Skeletal muscle tissue (tissue), 4 donors: ENCODE measurements around the gene PAX7. TPM values are rescaled to one million over a fixed set of nuclear protein-coding genes. Genes with fewer than 3 reads are reported as not detected.
"Not testable (repeated sequence)": the region's sequence is repeated elsewhere in the genome, so short reads cannot be mapped to it uniquely, and the experiment has no call there.

Experiments
- H3K27ac ChIP-seq: one replicate; pipeline ENCODE4 v1.7.0; 2013; ENCODE audit warnings: mild to moderate bottlenecking, low read depth, low read length, inconsistent platforms
- H3K27me3 ChIP-seq, 3 donors: one replicate each; pipeline ENCODE4 v1.7.0; 2013; ENCODE audit warnings: low read length in 3 of 3; ENCODE audit not compliant: control insufficient read depth in 3 of 3, insufficient read depth in 3 of 3
- H3K36me3 ChIP-seq, 3 donors: one replicate each; pipeline ENCODE4 v1.7.0; 2013; ENCODE audit warnings: low read length in 3 of 3; ENCODE audit not compliant: control insufficient read depth in 3 of 3, insufficient read depth in 3 of 3
- H3K4me1 ChIP-seq, 3 donors: one replicate each; pipeline ENCODE4 v1.7.0; 2013; ENCODE audit warnings: low read length in 3 of 3, mild to moderate bottlenecking in 3 of 3; ENCODE audit not compliant: control insufficient read depth in 3 of 3, insufficient read depth in 3 of 3
- H3K4me3 ChIP-seq, 3 donors: one replicate each; pipeline ENCODE4 v1.7.0; 2013; ENCODE audit warnings: low read length in 3 of 3
- H3K9ac ChIP-seq, 3 donors: one replicate each; pipeline ENCODE4 v1.7.0; 2013; ENCODE audit warnings: low read length in 3 of 3, mild to moderate bottlenecking in 3 of 3, moderate library complexity in 2 of 3, low read depth in 1 of 3
- H3K9me3 ChIP-seq, 3 donors: one replicate each; pipeline ENCODE4 v1.7.0; 2013; ENCODE audit warnings: low read length in 3 of 3; ENCODE audit not compliant: control insufficient read depth in 3 of 3
- total RNA-seq: library from RNA; depleted of rRNA; stranded (reverse); fragments of >200 nt; gene quantifications from one replicate; pipeline ENCODE4 v1.2.3, GENCODE V29; 2014
- donor health status: Osteomylitis.

PAX7 gene
- total RNA-seq, 1 donor from 2014 or later = 13.0 TPM

DNA sequence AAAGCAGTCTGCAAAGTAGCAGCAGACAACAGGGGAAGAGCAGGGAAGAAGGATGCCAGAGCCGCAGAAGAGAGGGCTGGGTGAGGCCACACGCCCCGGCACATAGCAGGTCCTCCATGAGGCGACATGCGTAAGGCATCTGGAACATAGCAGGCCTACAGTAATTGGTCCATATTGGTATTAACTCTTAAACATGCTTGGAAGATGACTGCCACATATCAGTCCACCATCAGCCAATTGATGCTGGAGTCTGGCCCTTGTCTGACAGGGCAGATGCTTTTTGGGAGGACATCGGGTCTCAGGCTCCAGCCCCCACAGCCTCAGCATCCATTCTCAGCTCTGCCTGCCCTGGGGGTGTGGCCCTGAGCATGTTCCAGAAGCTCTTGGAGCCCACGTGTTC is 135.1 kb downstream of the PAX7 start:
- no peaks in the 10 kb centered on the region for H3K36me3 ChIP-seq
- no peak overlapping the region for H3K4me3 ChIP-seq
- H3K4me1 ChIP-seq = no peaks in the 10 kb centered on the region
- no peak overlapping the region for H3K27ac ChIP-seq
- H3K27me3 ChIP-seq = peaks cover 25 to 59% (median 30%) of the 10 kb centered on the region in 3 donors
- no peak overlapping the region for H3K9ac ChIP-seq
- no peaks in the 10 kb centered on the region for H3K9me3 ChIP-seq

- H3K4me1 ChIP-seq = no peaks in the 10 kb centered on the region
- H3K27me3 ChIP-seq = peaks cover 22 to 55% (median 34%) of the 10 kb centered on the region in 3 donors
- no peak overlapping the region for H3K9ac ChIP-seq
- no peak overlapping the region for H3K4me3 ChIP-seq
- no peaks in the 10 kb centered on the region for H3K36me3 ChIP-seq
- H3K27ac ChIP-seq = no peak overlapping the region
- no peaks in the 10 kb centered on the region for H3K9me3 ChIP-seq
These were observed 135.7 kb downstream of the PAX7 start for GRCh38 chr1:18766328-18766727.

DNA sequence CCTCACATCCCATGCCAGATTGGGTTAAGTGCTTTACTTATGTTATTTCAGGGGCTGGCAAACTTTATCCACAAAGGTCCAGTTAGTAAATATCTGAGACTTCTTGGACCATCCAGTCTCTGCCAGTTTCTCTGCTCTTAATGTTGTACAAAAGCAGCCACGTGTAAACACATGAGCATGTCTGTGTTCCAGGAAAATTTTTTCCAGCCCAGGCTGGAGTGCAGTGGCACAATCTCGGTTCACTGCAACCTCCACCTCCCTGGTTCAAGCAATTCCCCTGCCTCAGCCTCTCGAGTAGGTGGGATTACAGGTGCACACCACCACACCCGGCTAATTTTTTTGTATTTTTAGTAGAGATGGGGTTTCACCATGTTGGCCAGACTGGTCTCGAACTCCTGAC is 136.9 kb downstream of the PAX7 start:
- H3K4me3 ChIP-seq, H3K9me3 ChIP-seq, H3K36me3 ChIP-seq, H3K9ac ChIP-seq, H3K4me1 ChIP-seq, H3K27ac ChIP-seq: not testable (repeated sequence)
- peaks cover 13 to 42% (median 28%) of the 10 kb centered on the region in 3 donors for H3K27me3 ChIP-seq

DNA sequence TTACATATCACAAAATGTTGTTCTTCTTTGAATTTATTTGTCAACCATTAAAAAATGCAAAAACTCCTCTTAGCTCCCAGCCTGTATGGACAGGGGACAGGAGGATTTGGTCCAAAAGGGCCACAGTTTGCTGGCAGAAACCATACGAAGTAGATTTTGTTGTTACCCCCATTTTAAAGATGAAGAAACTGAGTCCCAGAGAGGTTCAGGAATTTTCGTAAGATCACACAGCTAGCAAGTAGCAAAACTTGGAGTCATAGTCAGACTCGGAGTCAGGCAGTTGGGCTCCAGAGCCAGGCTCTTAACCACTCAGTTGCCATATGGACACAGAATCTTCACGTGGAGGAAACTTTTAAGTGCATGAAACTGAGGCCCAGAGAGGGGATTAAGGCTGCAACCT is 137.4 kb downstream of the PAX7 start:
- Histone ChIP-seq H3K27ac (no peak overlapping the region), H3K9me3 (no peaks in the 10 kb centered on the region), H3K9ac (no peak overlapping the region), H3K4me1 (no peaks in the 10 kb centered on the region), H3K36me3 (no peaks in the 10 kb centered on the region), H3K4me3 (no peak overlapping the region), H3K27me3 (peaks cover 13 to 43% (median 23%) of the 10 kb centered on the region in 3 donors)

DNA sequence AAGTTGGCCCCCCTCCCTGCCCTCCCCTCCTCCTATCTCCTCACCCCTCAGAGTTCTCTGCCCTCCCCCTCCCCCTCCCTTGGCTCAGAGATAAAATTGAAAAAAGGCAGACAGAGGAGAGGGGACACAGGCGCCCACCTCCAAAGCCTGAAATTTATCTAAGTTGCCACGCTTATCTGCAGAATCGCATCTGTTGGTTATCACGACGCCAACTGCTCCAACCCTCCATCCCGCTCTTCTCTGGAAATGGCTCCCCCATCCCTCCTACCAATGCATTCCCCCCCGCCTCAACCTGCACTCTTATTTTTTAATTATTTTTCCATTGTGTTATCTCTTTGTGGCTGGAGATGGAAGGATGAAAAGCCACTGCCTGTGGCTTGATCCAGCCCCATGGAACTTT is 138.5 kb downstream of the PAX7 start:
- Histone ChIP-seq H3K36me3 (no peaks in the 10 kb centered on the region), H3K27me3 (peaks cover 13 to 41% (median 22%) of the 10 kb centered on the region in 3 donors), H3K4me1 (no peaks in the 10 kb centered on the region), H3K4me3 (no peak overlapping the region), H3K9ac (no peak overlapping the region), H3K9me3 (no peaks in the 10 kb centered on the region), H3K27ac (no peak overlapping the region)

GRCh38 chr1:18770799-18771198 is 140.2 kb downstream of the PAX7 start:
- H3K4me1 ChIP-seq = no peaks in the 10 kb centered on the region
- peaks cover 13 to 43% (median 29%) of the 10 kb centered on the region in 3 donors for H3K27me3 ChIP-seq
- H3K9ac ChIP-seq = no peak overlapping the region
- H3K9me3 ChIP-seq = no peaks in the 10 kb centered on the region
- no peak overlapping the region for H3K4me3 ChIP-seq
- no peak overlapping the region for H3K27ac ChIP-seq
- H3K36me3 ChIP-seq = no peaks in the 10 kb centered on the region

- Histone ChIP-seq H3K4me1 (no peaks in the 10 kb centered on the region), H3K9me3 (no peaks in the 10 kb centered on the region), H3K36me3 (no peaks in the 10 kb centered on the region), H3K27me3 (peaks cover 14 to 40% (median 39%) of the 10 kb centered on the region in 3 donors), H3K4me3 (no peak overlapping the region), H3K27ac (no peak overlapping the region), H3K9ac (no peak overlapping the region)
These were observed 143.1 kb downstream of the PAX7 start for GRCh38 chr1:18773753-18774152.

DNA sequence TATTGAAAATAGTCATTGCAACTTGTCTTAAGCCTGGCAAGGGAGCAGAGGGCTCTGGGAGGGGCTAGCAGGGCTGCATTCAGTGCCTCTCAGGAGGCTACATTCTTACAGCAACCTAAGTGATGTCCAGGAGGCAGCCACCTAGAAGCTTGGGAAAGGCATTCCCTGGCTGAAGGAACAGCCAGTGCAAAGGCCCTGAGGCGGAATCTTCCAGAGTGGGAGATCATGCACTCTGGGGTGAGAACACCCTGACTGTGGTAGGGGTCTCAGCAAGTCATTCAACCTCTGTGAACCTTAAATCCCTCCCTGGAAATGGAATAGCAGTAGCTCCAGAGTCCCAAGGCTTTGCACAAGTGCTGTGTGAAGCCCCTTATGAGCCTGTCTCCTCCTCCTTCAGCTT is 144.7 kb downstream of the PAX7 start:
- Histone ChIP-seq H3K27me3 (peaks cover 15 to 40% (median 38%) of the 10 kb centered on the region in 3 donors), H3K9me3 (no peaks in the 10 kb centered on the region), H3K4me3 (no peak overlapping the region), H3K9ac (no peak overlapping the region), H3K36me3 (no peaks in the 10 kb centered on the region), H3K27ac (no peak overlapping the region), H3K4me1 (no peaks in the 10 kb centered on the region)

GRCh38 chr1:18776777-18777176 is 146.1 kb downstream of the PAX7 start:
- no peak overlapping the region for H3K27ac ChIP-seq
- H3K4me1 ChIP-seq = no peaks in the 10 kb centered on the region
- no peaks in the 10 kb centered on the region for H3K36me3 ChIP-seq
- H3K9ac ChIP-seq = no peak overlapping the region
- H3K27me3 ChIP-seq = peaks cover 12 to 50% (median 28%) of the 10 kb centered on the region in 3 donors
- no peaks in the 10 kb centered on the region for H3K9me3 ChIP-seq
- H3K4me3 ChIP-seq = no peak overlapping the region

GRCh38 chr1:18778437-18778836 is 147.8 kb downstream of the PAX7 start:
- Histone ChIP-seq H3K9ac (no peak overlapping the region), H3K9me3 (no peaks in the 10 kb centered on the region), H3K27me3 (peaks cover 12 to 55% (median 36%) of the 10 kb centered on the region in 3 donors), H3K4me3 (no peak overlapping the region), H3K4me1 (no peaks in the 10 kb centered on the region), H3K36me3 (no peaks in the 10 kb centered on the region), H3K27ac (no peak overlapping the region)

GRCh38 chr1:18781031-18781430 is 150.4 kb downstream of the PAX7 start:
- Histone ChIP-seq H3K9me3 (no peaks in the 10 kb centered on the region), H3K4me3 (no peak overlapping the region), H3K36me3 (no peaks in the 10 kb centered on the region), H3K27me3 (peaks cover 20 to 54% (median 37%) of the 10 kb centered on the region in 3 donors), H3K4me1 (no peaks in the 10 kb centered on the region), H3K9ac (no peak overlapping the region), H3K27ac (no peak overlapping the region)
